Liver (tissue), 9 donors: ENCODE measurements around the gene CLPTM1. TPM values are rescaled to one million over a fixed set of nuclear protein-coding genes. Genes with fewer than 3 reads are reported as not detected.

Source experiments
- DNase-seq: peaks from one replicate; pipeline ENCODE4 v3.0.0-alpha.2; 2017; ENCODE audit warnings: low spot score
- H3K27ac ChIP-seq, 2 donors: one replicate each; pipeline ENCODE4 v1.7.0; 2013; ENCODE audit warnings: inconsistent platforms in 2 of 2, low read length in 2 of 2, control low read depth in 1 of 2, low read depth in 1 of 2, mild to moderate bottlenecking in 1 of 2
- H3K27me3 ChIP-seq, 4 donors: one replicate each; pipeline versions ENCODE4 v1.6.1 to v1.7.0; 2013; ENCODE audit warnings: low read length in 3 of 4, inconsistent platforms in 1 of 4, mild to moderate bottlenecking in 1 of 4, moderate library complexity in 1 of 4; ENCODE audit not compliant: control insufficient read depth in 4 of 4, insufficient read depth in 4 of 4
- H3K36me3 ChIP-seq, 4 donors: one replicate each; pipeline versions ENCODE4 v1.6.1 to v1.7.0; 2013; ENCODE audit warnings: low read length in 3 of 4, mild to moderate bottlenecking in 3 of 4, low read depth in 1 of 4, moderate library complexity in 1 of 4; ENCODE audit not compliant: control insufficient read depth in 4 of 4, insufficient read depth in 3 of 4
- H3K4me1 ChIP-seq, 4 donors: one replicate each; pipeline versions ENCODE4 v1.6.1 to v1.7.0; 2013; ENCODE audit warnings: low read length in 3 of 4, mild to moderate bottlenecking in 3 of 4, moderate library complexity in 1 of 4; ENCODE audit not compliant: control insufficient read depth in 4 of 4, insufficient read depth in 4 of 4
- H3K4me3 ChIP-seq, 3 donors: one replicate each; pipeline versions ENCODE4 v1.6.1 to v1.7.0; 2013; ENCODE audit warnings: low read length in 3 of 3, control low read depth in 1 of 3, low read depth in 1 of 3, mild to moderate bottlenecking in 1 of 3
- H3K9ac ChIP-seq, 2 donors: one replicate each; pipeline ENCODE4 v1.7.0; 2013; ENCODE audit warnings: low read length in 2 of 2, mild to moderate bottlenecking in 2 of 2, moderate library complexity in 2 of 2, control low read depth in 1 of 2, low read depth in 1 of 2
- H3K9me3 ChIP-seq, 4 donors: one replicate each; pipeline versions ENCODE4 v1.6.1 to v1.7.0; 2013; ENCODE audit warnings: low read length in 3 of 4; ENCODE audit not compliant: control insufficient read depth in 4 of 4
- EGR1 ChIP-seq, 2 donors: IDR thresholded peaks; 2 replicates each; pipeline ENCODE4 v1.6.1; 2016 to 2018; ENCODE audit warnings: antibody characterized with exemption in 2 of 2, low read depth in 2 of 2
- FOXA1 ChIP-seq: IDR thresholded peaks from 2 replicates; pipeline ENCODE4 v1.6.1; 2016; ENCODE audit warnings: antibody characterized with exemption
- FOXA2 ChIP-seq: IDR thresholded peaks from 2 replicates; pipeline ENCODE4 v1.6.1; 2016; ENCODE audit warnings: antibody characterized with exemption
- GABPA ChIP-seq, 2 donors: IDR thresholded peaks in 1 of 2; conservative IDR thresholded peaks in 1 of 2; 2 replicates each; pipeline ENCODE4 v1.6.1; 2016; ENCODE audit warnings: antibody characterized with exemption in 2 of 2, mild to moderate bottlenecking in 1 of 2, moderate library complexity in 1 of 2
- HNF4A ChIP-seq, 2 donors: conservative IDR thresholded peaks; 2 replicates each; pipeline ENCODE4 v1.6.1; 2016; ENCODE audit warnings: antibody characterized with exemption in 2 of 2, mild to moderate bottlenecking in 2 of 2
- HNF4G ChIP-seq: IDR thresholded peaks from 2 replicates; pipeline ENCODE4 v1.6.1; 2016; ENCODE audit warnings: antibody characterized with exemption
- JUND ChIP-seq, 2 donors: IDR thresholded peaks; 2 replicates each; pipeline ENCODE4 v1.6.1; 2016; ENCODE audit warnings: antibody characterized with exemption in 2 of 2
- RAD21 ChIP-seq, 2 donors: IDR thresholded peaks; 2 replicates each; pipeline ENCODE4 v1.6.1; 2016; ENCODE audit warnings: antibody characterized with exemption in 2 of 2, mild to moderate bottlenecking in 2 of 2
- SP1 ChIP-seq: IDR thresholded peaks from 2 replicates; pipeline ENCODE4 v1.6.1; 2018; ENCODE audit warnings: antibody characterized with exemption, mild to moderate bottlenecking
- TAF1 ChIP-seq: conservative IDR thresholded peaks from 2 replicates; pipeline ENCODE4 v1.6.1; 2016; ENCODE audit warnings: antibody characterized with exemption, mild to moderate bottlenecking
- YY1 ChIP-seq: IDR thresholded peaks from 2 replicates; pipeline ENCODE4 v1.6.1; 2016; ENCODE audit warnings: antibody characterized with exemption, mild to moderate bottlenecking
- WGBS: extraction: QIAGEN DNeasy Blood & Tissue Kit; methylation state at CpG from one replicate; pipeline ENCODE4 v1.1.7; 2013; 5-methylcytosine and 5-hydroxymethylcytosine counted together
- polyA plus RNA-seq, 2 donors: library from polyadenylated mRNA; stranded (reverse) in 1 of 2; unstranded in 1 of 2; fragments of 200-250 nt in 1 of 2; fragments of >200 nt in 1 of 2; fragmentation: Nextera tagmentation in 1 of 2; extraction: Ambion mirVana in 1 of 2; gene quantifications; one replicate each; pipeline versions ENCODE4 v1.2.1 to v1.2.3, GENCODE V29; 2013 to 2015
- total RNA-seq, 2 donors: library from RNA; depleted of rRNA; stranded (reverse); fragments of >200 nt; gene quantifications; one replicate each; pipeline ENCODE4 v1.2.3, GENCODE V29; 2014
- TF ChIP-seq, protein P1 (sequence below): IDR thresholded peaks from 2 replicates; pipeline ENCODE4 v1.6.1; 2016; ENCODE audit warnings: antibody characterized with exemption
- TF ChIP-seq, protein P2 (sequence below): fragments of 150-350 bp; IDR thresholded peaks from 2 replicates; pipeline ENCODE4 v1.5.1; 2017; ENCODE audit warnings: improper control_type of control experiment, low read depth, low read length; ENCODE audit not compliant: missing input control
- TF ChIP-seq, protein P3 (sequence below): IDR thresholded peaks from 2 replicates; pipeline ENCODE4 v1.6.1; 2016; ENCODE audit warnings: antibody characterized with exemption
- TF ChIP-seq, protein P4 (sequence below): IDR thresholded peaks from 2 replicates; pipeline ENCODE4 v1.6.1; 2016; ENCODE audit warnings: antibody characterized with exemption, mild to moderate bottlenecking
- TF ChIP-seq, protein P5 (sequence below): IDR thresholded peaks from 2 replicates; pipeline ENCODE4 v1.6.1; 2016; ENCODE audit warnings: antibody characterized with exemption
- donor health status: healthy.
- donor health status: healthy.
- donor health status: healthy.
- donor health status: healthy.
- donor health status: healthy.

The CLPTM1 gene
- total and polyA plus RNA-seq, 4 donors = 35.8 to 94.5 (median 51.5) TPM

DNA sequence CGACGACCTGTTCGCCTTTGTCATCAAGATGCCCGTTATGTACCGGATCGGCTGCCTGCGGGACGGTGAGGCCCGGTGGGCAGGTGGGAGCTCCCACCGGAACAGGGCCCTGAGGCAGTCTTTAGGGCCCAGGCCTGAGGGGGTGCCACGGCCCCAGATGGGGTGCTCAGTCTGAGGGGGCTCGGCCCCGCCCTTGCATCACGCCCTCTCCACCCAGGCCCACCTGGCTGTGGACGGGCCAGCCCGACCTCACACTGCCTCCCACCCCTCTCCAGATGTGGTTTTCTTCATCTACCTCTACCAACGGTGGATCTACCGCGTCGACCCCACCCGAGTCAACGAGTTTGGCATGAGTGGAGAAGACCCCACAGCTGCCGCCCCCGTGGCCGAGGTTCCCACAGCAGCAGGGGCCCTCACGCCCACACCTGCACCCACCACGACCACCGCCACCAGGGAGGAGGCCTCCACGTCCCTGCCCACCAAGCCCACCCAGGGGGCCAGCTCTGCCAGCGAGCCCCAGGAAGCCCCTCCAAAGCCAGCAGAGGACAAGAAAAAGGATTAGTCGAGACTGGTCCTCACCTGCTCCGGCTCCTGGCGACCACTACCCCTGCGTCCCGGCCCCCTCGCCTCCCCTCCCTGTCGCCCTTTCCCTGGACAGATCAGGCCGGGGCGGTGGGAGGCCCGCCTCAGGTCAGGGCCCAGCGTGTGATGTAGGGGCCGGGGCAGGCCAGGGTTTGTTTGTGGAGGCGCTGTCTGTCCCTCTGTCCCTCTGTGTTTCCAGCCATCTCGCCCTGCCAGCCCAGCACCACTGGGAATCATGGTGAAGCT is 37.4 kb downstream of the CLPTM1 start:
- Histone ChIP-seq H3K27ac (no peak overlapping the region), H3K27me3 (no peaks in the 10 kb centered on the region), H3K9me3 (no peaks in the 10 kb centered on the region), H3K4me3 (no peak overlapping the region), H3K4me1 (no peaks in the 10 kb centered on the region), H3K36me3 (peaks cover 11 to 43% (median 17%) of the 10 kb centered on the region in 4 donors), H3K9ac (no peak overlapping the region)
- 94% methylated on average over 44 of the region's 44 CpGs for WGBS
- DNase-seq = no peak
- TF ChIP-seq RAD21 (IDR thresholded peaks at IDR 0.05) (no peak), JUND (IDR thresholded peaks at IDR 0.05) (no peak), GABPA (IDR thresholded peaks at IDR 0.05 in 1 of 2, conservative IDR thresholded peaks at IDR 0.05 in 1 of 2) (no peak), YY1 (no peak), FOXA2 (no peak), SP1 (no peak), HNF4A (conservative IDR thresholded peaks at IDR 0.05) (no peak), HNF4G (no peak), EGR1 (IDR thresholded peaks at IDR 0.05; ENCODE audit: low read depth in 2 of 2) (no peak)
- TF ChIP-seq, protein P1, sequence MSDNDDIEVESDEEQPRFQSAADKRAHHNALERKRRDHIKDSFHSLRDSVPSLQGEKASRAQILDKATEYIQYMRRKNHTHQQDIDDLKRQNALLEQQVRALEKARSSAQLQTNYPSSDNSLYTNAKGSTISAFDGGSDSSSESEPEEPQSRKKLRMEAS = no peak
- TF ChIP-seq, protein P2, sequence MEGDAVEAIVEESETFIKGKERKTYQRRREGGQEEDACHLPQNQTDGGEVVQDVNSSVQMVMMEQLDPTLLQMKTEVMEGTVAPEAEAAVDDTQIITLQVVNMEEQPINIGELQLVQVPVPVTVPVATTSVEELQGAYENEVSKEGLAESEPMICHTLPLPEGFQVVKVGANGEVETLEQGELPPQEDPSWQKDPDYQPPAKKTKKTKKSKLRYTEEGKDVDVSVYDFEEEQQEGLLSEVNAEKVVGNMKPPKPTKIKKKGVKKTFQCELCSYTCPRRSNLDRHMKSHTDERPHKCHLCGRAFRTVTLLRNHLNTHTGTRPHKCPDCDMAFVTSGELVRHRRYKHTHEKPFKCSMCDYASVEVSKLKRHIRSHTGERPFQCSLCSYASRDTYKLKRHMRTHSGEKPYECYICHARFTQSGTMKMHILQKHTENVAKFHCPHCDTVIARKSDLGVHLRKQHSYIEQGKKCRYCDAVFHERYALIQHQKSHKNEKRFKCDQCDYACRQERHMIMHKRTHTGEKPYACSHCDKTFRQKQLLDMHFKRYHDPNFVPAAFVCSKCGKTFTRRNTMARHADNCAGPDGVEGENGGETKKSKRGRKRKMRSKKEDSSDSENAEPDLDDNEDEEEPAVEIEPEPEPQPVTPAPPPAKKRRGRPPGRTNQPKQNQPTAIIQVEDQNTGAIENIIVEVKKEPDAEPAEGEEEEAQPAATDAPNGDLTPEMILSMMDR = no peak
- TF ChIP-seq, protein P3, sequence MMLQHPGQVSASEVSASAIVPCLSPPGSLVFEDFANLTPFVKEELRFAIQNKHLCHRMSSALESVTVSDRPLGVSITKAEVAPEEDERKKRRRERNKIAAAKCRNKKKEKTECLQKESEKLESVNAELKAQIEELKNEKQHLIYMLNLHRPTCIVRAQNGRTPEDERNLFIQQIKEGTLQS = no peak

DNA sequence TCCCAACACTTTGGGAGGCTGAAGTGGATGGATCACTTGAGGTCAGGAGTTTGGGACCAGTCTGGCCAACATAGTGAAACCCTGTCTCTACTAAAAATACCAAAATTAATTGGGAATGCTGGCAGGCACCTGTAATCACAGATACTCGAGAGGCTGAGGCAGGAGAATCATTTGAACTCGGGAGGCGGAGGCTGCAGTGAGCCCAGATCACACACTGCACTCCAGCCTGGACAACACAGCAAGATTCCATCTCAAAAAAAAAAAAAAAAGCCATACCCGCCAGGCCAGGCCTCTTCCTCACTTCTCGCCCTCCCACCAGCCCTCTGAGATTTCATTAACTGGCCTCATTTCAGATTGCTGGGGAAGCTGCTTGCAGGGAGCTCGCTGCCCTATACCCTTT is 38.3 kb downstream of the CLPTM1 start:
- Histone ChIP-seq H3K27me3 (no peaks in the 10 kb centered on the region), H3K4me1 (no peaks in the 10 kb centered on the region), H3K9me3 (no peaks in the 10 kb centered on the region), H3K9ac (no peak overlapping the region), H3K36me3 (peaks cover 8 to 36% (median 14%) of the 10 kb centered on the region in 4 donors), H3K4me3 (no peak overlapping the region), H3K27ac (no peak overlapping the region)
- DNase-seq = no peak
- 91% methylated on average over 6 of the region's 6 CpGs for WGBS
- TF ChIP-seq, protein P4, sequence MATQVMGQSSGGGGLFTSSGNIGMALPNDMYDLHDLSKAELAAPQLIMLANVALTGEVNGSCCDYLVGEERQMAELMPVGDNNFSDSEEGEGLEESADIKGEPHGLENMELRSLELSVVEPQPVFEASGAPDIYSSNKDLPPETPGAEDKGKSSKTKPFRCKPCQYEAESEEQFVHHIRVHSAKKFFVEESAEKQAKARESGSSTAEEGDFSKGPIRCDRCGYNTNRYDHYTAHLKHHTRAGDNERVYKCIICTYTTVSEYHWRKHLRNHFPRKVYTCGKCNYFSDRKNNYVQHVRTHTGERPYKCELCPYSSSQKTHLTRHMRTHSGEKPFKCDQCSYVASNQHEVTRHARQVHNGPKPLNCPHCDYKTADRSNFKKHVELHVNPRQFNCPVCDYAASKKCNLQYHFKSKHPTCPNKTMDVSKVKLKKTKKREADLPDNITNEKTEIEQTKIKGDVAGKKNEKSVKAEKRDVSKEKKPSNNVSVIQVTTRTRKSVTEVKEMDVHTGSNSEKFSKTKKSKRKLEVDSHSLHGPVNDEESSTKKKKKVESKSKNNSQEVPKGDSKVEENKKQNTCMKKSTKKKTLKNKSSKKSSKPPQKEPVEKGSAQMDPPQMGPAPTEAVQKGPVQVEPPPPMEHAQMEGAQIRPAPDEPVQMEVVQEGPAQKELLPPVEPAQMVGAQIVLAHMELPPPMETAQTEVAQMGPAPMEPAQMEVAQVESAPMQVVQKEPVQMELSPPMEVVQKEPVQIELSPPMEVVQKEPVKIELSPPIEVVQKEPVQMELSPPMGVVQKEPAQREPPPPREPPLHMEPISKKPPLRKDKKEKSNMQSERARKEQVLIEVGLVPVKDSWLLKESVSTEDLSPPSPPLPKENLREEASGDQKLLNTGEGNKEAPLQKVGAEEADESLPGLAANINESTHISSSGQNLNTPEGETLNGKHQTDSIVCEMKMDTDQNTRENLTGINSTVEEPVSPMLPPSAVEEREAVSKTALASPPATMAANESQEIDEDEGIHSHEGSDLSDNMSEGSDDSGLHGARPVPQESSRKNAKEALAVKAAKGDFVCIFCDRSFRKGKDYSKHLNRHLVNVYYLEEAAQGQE = no peak
- TF ChIP-seq FOXA1 (no peak), JUND (IDR thresholded peaks at IDR 0.05) (no peak), EGR1 (IDR thresholded peaks at IDR 0.05; ENCODE audit: low read depth in 2 of 2) (no peak), HNF4G (no peak), GABPA (IDR thresholded peaks at IDR 0.05 in 1 of 2, conservative IDR thresholded peaks at IDR 0.05 in 1 of 2) (no peak), FOXA2 (no peak), TAF1 (no peak), RAD21 (IDR thresholded peaks at IDR 0.05) (no peak), YY1 (no peak), SP1 (no peak)
- TF ChIP-seq, protein P5, sequence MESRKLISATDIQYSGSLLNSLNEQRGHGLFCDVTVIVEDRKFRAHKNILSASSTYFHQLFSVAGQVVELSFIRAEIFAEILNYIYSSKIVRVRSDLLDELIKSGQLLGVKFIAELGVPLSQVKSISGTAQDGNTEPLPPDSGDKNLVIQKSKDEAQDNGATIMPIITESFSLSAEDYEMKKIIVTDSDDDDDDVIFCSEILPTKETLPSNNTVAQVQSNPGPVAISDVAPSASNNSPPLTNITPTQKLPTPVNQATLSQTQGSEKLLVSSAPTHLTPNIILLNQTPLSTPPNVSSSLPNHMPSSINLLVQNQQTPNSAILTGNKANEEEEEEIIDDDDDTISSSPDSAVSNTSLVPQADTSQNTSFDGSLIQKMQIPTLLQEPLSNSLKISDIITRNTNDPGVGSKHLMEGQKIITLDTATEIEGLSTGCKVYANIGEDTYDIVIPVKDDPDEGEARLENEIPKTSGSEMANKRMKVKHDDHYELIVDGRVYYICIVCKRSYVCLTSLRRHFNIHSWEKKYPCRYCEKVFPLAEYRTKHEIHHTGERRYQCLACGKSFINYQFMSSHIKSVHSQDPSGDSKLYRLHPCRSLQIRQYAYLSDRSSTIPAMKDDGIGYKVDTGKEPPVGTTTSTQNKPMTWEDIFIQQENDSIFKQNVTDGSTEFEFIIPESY = no peak
- TF ChIP-seq, protein P1 = no peak
- TF ChIP-seq, protein P2 = no peak
- TF ChIP-seq, protein P3 = no peak
